ENCODE data around the gene ARHGAP6.

The ARHGAP6 gene

GRCh38 chrX:11464836-11465463 lies 200.8 kb downstream of the ARHGAP6 start:
- no peak for DNase-seq (ENCODE audit: low read depth in 3 of 3)

- DNase-seq (ENCODE audit: low read depth in 3 of 3) = no peak
These were observed 201.3 kb downstream of the ARHGAP6 start for GRCh38 chrX:11464380-11464779.

- no peak for DNase-seq (ENCODE audit: low read depth in 3 of 3)
These were observed 203.1 kb downstream of the ARHGAP6 start for GRCh38 chrX:11462648-11463047.

GRCh38 chrX:11462136-11462535 lies 203.6 kb downstream of the ARHGAP6 start:
- DNase-seq (ENCODE audit: low read depth in 3 of 3) = no peak

- no peak for DNase-seq (ENCODE audit: low read depth in 3 of 3)
These were observed 204.3 kb downstream of the ARHGAP6 start for GRCh38 chrX:11461201-11462001.

GRCh38 chrX:11460347-11460746 lies 205.4 kb downstream of the ARHGAP6 start:
- no peak for DNase-seq (ENCODE audit: low read depth in 3 of 3)

GRCh38 chrX:11458170-11458569 lies 207.6 kb downstream of the ARHGAP6 start:
- DNase-seq (ENCODE audit: low read depth in 3 of 3) = no peak

- no peak for DNase-seq (ENCODE audit: low read depth in 3 of 3)
These were observed 214.6 kb downstream of the ARHGAP6 start for GRCh38 chrX:11451151-11451550.

- no peak for DNase-seq (ENCODE audit: low read depth in 3 of 3)
These were observed 215.4 kb downstream of the ARHGAP6 start for GRCh38 chrX:11450354-11450753.

- no peak for DNase-seq (ENCODE audit: low read depth in 3 of 3)
These were observed 216.1 kb downstream of the ARHGAP6 start for GRCh38 chrX:11449613-11450012.

- DNase-seq (ENCODE audit: low read depth in 3 of 3) = no peak
These were observed 218.3 kb downstream of the ARHGAP6 start for GRCh38 chrX:11447418-11447817.

- no peak for DNase-seq (ENCODE audit: low read depth in 3 of 3)
These were observed 218.8 kb downstream of the ARHGAP6 start for GRCh38 chrX:11446949-11447348.

- no peak for DNase-seq (ENCODE audit: low read depth in 3 of 3)
These were observed 219.4 kb downstream of the ARHGAP6 start for GRCh38 chrX:11446336-11446735.

GRCh38 chrX:11445540-11445939 lies 220.2 kb downstream of the ARHGAP6 start:
- DNase-seq (ENCODE audit: low read depth in 3 of 3) = no peak

GRCh38 chrX:11444052-11444451 lies 221.7 kb downstream of the ARHGAP6 start:
- no peak for DNase-seq (ENCODE audit: low read depth in 3 of 3)

- no peak for DNase-seq (ENCODE audit: low read depth in 3 of 3)
These were observed 225.9 kb downstream of the ARHGAP6 start for GRCh38 chrX:11439846-11440245.

GRCh38 chrX:11438767-11439166 lies 227.0 kb downstream of the ARHGAP6 start:
- no peak for DNase-seq (ENCODE audit: low read depth in 3 of 3)

- no peak for DNase-seq (ENCODE audit: low read depth in 3 of 3)
These were observed 227.4 kb downstream of the ARHGAP6 start for GRCh38 chrX:11438380-11438723.

- DNase-seq (ENCODE audit: low read depth in 3 of 3) = no peak
These were observed 227.9 kb downstream of the ARHGAP6 start for GRCh38 chrX:11437642-11438379.

GRCh38 chrX:11435568-11435967 lies 230.2 kb downstream of the ARHGAP6 start:
- DNase-seq (ENCODE audit: low read depth in 3 of 3) = no peak

GRCh38 chrX:11434607-11435006 lies 231.1 kb downstream of the ARHGAP6 start:
- DNase-seq (ENCODE audit: low read depth in 3 of 3) = no peak

- no peak for DNase-seq (ENCODE audit: low read depth in 3 of 3)
These were observed 233.9 kb downstream of the ARHGAP6 start for GRCh38 chrX:11431786-11432185.

GRCh38 chrX:11430271-11430670 lies 235.4 kb downstream of the ARHGAP6 start:
- DNase-seq (ENCODE audit: low read depth in 3 of 3) = no peak

Measured in stimulated activated CD4-positive, alpha-beta T cell treated with anti-CD3 and anti-CD28 coated beads, TNF-alpha, amount 100 ng/mL, for 24 hours (primary cell).